HS-5 (cell line): ENCODE results near the gene COQ4.

Experiments used
- DNase-seq: peaks from one replicate; pipeline ENCODE4 v3.0.0-alpha.2; 2012; ENCODE audit warnings: low read depth

The COQ4 gene

DNA sequence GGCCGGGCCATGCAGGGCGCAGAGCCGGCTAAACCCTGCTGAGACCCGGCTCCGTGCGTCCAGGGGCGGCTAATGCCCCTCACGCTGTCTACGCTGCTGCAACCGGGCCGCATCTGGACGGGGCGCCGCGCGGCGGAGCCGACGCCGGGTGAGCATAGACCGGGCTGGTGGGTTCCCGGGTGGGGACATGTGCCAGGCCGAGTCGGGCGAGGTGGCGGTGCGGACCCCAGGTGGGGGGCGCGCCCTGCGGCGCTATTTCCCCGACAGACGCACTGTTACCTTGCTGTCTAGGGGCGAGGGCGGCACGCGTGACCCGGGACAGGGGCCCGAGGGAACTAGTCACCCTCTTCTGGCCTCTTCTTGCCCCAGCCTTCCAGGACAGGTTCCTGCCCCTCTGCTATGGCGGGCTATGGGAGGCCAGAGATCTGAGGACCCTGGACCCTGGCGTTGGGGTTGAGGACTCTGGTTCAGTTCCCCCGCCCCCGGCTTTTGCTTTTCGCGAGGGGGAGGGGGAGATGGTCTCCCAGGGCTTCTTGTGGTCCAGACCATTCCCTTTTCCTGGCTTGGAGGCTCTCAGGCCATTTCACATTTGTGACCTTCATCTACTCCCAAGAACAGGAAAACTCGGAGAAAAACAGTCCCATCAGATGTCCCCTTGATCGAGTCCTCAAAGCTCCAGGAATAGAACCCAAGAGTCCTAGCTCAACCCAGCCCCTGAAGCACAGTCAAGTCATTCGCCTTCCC is 18.2 kb downstream of the COQ4 start:
- DNase-seq: no peak

- no peak for DNase-seq
Observed at GRCh38 chr9:128341435-128341849, 18.8 kb downstream of the COQ4 start.

GRCh38 chr9:128342971-128343680 is 20.5 kb downstream of the COQ4 start:
- no peak for DNase-seq

DNA sequence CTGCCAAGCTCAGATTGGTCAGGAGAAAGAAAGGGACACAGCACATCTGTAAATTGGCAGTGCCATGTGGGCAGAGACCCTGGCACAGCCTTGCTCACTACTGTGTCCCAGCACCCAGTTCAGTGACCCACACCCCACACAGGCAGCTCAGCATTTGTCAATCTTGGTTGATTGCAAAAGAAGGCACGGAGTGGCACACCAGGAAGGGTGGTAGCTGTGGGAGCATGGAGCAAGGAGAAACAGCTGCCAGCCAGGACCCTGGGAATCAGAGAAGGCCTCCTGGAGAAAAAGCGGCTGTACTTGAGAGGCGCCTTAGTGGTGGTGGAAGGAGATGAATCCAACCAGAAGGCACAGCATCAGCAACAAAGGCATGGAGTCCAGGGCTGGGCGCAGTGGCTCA is 21.2 kb downstream of the COQ4 start:
- DNase-seq: no peak

DNA sequence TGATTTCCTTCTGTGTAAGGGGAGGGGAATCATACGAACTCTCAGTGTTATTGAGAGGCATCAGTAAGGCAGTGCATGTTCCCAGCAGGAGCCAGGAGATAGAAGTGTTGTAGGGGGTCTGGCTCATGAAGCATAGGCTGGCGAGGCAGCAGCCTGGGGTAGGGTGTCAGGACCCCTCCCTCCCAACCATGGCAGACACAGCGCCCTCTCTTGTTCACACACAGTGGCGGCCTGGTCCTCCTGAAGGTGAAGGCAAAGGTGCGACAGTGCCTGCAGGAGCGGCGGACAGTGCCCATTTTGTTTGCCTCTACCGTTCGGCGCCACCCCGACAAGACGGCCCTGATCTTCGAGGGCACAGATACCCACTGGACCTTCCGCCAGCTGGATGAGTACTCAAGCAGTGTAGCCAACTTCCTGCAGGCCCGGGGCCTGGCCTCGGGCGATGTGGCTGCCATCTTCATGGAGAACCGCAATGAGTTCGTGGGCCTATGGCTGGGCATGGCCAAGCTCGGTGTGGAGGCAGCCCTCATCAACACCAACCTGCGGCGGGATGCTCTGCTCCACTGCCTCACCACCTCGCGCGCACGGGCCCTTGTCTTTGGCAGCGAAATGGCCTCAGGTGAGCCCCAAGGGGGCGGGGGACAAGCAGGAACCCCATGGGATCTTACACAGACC is 22.4 kb downstream of the COQ4 start:
- no peak for DNase-seq

GRCh38 chr9:128349125-128349524 is 26.5 kb downstream of the COQ4 start:
- DNase-seq: no peak

- no peak for DNase-seq
Observed at GRCh38 chr9:128349772-128350171, 27.1 kb downstream of the COQ4 start.

GRCh38 chr9:128355451-128355850 is 32.8 kb downstream of the COQ4 start:
- no peak for DNase-seq

DNA sequence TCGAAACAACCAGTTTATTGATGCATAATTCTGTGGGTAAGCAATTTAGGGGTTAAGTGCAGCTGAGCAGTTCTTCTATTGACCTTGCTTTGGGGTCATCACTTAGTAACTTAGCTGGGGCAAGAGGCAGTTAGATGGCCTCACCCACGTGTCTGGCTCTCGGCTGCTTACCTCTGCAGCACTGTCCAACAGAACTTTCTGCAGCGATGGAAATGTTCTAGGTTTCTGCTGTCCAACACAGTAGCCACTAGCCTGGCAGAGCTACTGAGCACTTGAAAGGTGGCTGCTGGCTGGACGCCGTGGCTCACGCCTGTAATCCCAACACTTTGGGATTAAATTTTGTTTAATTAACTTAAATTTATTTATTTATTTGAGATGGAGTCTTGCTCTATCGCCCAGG is 35.5 kb downstream of the COQ4 start:
- DNase-seq: no peak

GRCh38 chr9:128358861-128359260 is 36.2 kb downstream of the COQ4 start:
- DNase-seq: no peak

DNA sequence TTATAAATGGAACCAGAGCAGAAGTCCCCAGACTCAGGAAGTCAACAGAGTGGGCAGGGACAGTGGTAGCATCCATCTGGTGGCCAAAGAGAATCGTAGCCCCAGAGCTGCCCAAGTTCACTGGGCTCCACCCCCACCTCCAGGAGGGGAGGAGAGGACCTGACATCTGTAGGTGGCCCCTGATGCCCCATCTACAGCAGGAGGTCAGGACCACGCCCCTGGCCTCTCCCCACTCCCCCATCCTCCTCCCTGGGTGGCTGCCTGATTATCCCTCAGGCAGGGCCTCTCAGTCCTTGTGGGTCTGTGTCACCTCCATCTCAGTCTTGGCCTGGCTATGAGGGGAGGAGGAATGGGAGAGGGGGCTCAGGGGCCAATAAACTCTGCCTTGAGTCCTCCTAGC is 38.2 kb downstream of the COQ4 start:
- no peak for DNase-seq

DNA sequence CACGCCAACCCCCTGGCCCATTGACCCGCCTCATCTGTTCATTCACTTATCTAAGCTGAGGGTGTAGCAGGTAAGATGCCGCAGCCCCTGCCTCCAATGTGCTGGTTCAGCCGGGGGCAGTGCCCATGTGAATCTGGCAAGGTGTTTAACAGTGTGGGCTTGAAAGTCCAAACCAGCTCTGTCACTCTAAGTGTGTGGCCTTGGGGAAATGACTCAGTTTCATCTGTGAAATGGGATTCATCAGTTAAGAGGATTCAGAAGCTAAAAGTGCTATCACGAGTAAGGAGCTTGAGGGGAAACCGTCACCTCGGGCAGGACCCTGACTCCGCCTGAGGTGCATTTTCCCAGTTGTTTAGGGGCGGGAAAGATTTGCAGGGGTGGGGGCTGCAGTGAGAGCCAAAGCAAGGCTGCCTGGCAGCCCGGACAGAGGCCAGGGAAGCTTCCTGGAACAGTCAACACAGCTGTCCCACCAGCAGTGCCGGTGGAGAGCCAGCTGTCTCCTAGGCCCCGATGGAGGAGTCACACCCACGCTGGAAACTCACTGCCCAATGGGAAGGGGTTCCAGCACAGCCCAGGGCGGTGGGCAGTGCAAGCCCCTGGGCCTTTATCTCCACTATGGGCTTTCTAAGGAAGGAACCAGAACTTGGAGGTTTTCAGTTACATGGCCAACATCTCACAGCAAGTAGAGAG is 38.8 kb downstream of the COQ4 start:
- no peak for DNase-seq

DNA sequence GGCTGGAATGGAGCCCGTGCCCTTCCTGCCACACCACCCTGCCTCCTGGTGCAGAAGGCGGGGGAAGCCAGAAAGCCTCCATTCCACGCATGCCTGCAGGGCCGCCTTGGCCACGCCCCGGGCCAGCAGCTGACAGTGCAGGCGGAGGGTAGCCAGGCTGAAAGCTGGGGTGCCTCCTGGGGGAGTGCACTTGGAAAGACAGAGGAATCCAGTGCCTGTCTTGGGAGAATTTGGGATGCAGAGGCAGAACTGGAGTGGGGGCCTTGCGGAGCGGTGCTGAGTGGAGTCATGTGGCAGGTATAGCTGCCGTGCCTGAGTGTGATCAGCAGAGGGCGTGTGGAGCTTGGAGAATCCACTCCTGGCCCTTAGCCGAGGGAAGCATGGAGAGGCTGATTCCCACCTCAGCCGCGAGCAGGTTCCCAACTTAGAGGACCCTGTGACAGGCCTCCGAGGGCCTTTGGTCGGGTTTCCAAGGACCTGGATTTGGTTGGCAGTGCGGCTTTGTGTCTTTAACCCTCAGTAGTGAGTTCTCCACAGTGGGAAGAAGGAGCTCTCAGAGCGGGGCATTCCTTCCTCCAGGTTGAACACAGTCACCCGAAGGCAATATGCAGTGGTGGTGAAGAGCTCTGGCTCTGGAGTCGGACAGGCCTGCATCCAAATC is 39.5 kb downstream of the COQ4 start:
- DNase-seq: peak; percentile 61

- DNase-seq: no peak
Observed at GRCh38 chr9:128362774-128363173, 40.1 kb downstream of the COQ4 start.

DNA sequence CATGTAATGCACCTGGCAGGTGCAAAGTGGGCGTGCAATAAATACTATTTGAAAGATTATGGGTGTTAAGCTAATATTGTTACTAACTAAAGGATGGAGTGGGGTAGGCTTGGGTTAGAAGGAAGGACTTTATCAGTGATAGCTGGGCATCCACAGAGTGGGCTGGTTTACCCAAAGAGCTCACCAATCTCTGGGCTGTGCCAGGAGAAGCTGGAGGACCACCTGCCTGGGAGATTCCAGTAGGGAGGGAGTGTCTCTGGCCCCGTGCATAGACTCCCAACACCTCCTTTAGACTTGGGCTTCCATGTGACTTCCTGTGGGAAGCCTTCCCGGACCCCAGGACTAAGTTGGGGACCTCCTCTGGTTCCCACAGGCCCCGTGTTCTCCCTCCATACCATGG is 42.9 kb downstream of the COQ4 start:
- no peak for DNase-seq

DNA sequence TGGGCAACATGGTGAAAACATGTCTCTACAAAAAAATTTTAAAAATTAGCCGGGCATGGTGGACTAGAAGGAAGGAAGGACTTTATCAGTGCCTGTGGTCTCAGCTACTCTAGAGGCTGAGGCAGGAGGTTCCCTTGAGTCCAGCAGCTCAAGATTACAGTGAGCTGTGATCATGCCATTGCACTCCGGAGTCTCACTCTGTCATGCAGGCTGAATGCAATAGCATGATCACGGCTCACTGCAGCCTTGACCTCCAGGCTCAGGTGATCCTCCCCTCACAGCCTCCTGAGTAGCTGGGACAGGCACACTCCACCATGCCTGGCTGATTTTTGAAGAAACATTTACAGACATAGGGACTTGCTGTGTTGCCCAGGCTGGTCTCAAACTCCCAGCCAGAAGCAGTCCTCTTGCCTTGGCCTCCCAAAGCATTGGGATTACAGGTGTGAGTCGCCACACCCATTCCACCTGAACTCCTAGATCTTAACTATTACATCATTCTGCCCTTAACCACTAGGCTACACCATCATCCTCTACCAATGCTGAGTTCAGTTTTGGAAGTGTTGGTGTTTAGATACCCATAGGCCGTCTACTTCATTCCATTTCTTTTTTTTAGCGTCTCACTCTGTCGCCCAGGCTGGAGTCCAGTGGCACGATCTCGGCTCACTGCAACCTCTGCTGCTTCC is 46.5 kb downstream of the COQ4 start:
- no peak for DNase-seq

DNA sequence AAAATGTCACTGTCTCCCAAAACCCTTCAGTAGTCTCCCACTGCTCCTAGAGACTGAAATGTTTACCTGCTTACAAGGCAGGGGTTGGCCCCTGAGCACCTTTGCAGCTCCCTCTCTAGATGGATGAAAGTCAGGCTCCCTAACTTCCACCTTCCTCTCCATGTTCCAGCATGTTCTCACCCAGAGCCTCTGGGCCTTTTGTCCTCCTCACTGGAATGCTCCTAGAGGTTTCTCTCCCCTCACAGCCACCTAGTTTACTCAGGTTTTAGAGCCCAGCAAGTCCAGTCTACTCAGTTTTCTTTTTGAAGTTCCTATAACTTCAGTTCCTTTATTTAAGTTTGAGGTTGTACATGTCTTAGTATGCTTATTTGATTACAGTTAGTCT is 47.7 kb downstream of the COQ4 start:
- no peak for DNase-seq

GRCh38 chr9:128370752-128371629 is 48.4 kb downstream of the COQ4 start, which contains the start of gene URM1:
TSS of gene URM1 (plus strand) at chr9:128371374. CDS start at chr9:128371381, 7 bp downstream.
- DNase-seq: peak; percentile 82

DNA sequence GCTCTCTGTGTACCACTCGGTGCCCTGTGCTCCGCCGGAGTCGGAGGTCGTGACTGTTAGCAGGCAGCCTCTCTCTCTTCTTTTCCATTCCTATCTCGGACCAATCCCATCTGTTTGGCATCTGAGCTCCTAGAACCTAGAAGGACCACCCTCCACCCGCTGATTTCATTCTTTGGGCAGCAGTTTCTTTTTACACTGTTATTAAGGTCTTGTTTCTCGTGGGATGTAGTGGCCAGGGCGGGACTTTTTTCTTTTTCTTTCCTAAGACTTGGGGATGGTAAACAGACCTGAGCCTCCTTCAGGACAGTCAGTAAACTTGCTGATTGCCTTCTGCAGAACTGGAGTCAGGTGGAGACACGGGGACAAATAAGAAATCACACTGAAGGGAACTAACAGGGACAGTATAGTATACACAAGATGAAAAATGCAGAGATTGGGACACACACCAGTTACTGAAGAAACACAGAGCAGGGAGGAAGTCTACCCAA is 49.0 kb downstream of the COQ4 start:
- no peak for DNase-seq

- DNase-seq: no peak
Observed at GRCh38 chr9:128372188-128372641, 49.6 kb downstream of the COQ4 start.
